ENCODE measurements around the gene NKX1-2. TPM values are rescaled to one million over a fixed set of nuclear protein-coding genes. Genes with fewer than 3 reads are reported as not detected.

NKX1-2 gene
- total and polyA plus RNA-seq, 2 experiments from 2014 or later, result 9.8 to 39.4 TPM

- no peaks in the 10 kb centered on the region for H3K27me3 ChIP-seq (ENCODE audit: insufficient read depth)
- H4K20me1 ChIP-seq (replicated peaks; ENCODE audit: insufficient read depth), result no peaks in the 10 kb centered on the region; the same call in 1 of the 2 replicates
- Mint-ChIP-seq H3K4me3 (no peak overlapping the region), H3K27me3 (ENCODE audit: insufficient read depth, low read depth, poor library complexity) (peaks cover 5% of the 10 kb centered on the region), H3K9me3 (no peaks in the 10 kb centered on the region), H3K27ac (no peak overlapping the region), H3K36me3 (ENCODE audit: low read depth) (no peaks in the 10 kb centered on the region), H3K4me1 (peaks cover 14% of the 10 kb centered on the region)
- peak overlapping the region; percentile 38; the same call in 1 of the 2 replicates for H2AFZ ChIP-seq
- H3K27ac ChIP-seq (ENCODE audit: low read depth), result no peak overlapping the region
- H3K79me2 ChIP-seq (replicated peaks; ENCODE audit: insufficient read depth), result no peaks in the 10 kb centered on the region
- H3K9me2 ChIP-seq (ENCODE audit: insufficient read depth), result no peaks in the 10 kb centered on the region
- no peak for TF ChIP-seq JUNB (IDR thresholded peaks at IDR 0.05; ENCODE audit: unreplicated experiment)
- TF ChIP-seq POLR2AphosphoS5 (IDR thresholded peaks at IDR 0.05; ENCODE audit: low read depth), result no peak
- TF ChIP-seq ETS1 (IDR thresholded peaks at IDR 0.05), result no peak
- TF ChIP-seq STAT1 (IDR thresholded peaks at IDR 0.05; ENCODE audit: unreplicated experiment), result no peak
- TF ChIP-seq, protein P1, sequence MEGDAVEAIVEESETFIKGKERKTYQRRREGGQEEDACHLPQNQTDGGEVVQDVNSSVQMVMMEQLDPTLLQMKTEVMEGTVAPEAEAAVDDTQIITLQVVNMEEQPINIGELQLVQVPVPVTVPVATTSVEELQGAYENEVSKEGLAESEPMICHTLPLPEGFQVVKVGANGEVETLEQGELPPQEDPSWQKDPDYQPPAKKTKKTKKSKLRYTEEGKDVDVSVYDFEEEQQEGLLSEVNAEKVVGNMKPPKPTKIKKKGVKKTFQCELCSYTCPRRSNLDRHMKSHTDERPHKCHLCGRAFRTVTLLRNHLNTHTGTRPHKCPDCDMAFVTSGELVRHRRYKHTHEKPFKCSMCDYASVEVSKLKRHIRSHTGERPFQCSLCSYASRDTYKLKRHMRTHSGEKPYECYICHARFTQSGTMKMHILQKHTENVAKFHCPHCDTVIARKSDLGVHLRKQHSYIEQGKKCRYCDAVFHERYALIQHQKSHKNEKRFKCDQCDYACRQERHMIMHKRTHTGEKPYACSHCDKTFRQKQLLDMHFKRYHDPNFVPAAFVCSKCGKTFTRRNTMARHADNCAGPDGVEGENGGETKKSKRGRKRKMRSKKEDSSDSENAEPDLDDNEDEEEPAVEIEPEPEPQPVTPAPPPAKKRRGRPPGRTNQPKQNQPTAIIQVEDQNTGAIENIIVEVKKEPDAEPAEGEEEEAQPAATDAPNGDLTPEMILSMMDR (conservative IDR thresholded peaks at IDR 0.05; ENCODE audit: low read depth in 2 of 2), result no peak
- no peak for TF ChIP-seq NANOG (IDR thresholded peaks at IDR 0.05; ENCODE audit: borderline replicate concordance)
- TF ChIP-seq ZNF114 (CRISPR knock-in tag; IDR thresholded peaks at IDR 0.05), result no peak
- TF ChIP-seq CREB1 (CRISPR knock-in tag; IDR thresholded peaks at IDR 0.05; ENCODE audit: low read depth), result no peak
- no peak for TF ChIP-seq EZH2phosphoT487 (IDR thresholded peaks at IDR 0.05; ENCODE audit: unreplicated experiment)
- TF ChIP-seq, protein P2, sequence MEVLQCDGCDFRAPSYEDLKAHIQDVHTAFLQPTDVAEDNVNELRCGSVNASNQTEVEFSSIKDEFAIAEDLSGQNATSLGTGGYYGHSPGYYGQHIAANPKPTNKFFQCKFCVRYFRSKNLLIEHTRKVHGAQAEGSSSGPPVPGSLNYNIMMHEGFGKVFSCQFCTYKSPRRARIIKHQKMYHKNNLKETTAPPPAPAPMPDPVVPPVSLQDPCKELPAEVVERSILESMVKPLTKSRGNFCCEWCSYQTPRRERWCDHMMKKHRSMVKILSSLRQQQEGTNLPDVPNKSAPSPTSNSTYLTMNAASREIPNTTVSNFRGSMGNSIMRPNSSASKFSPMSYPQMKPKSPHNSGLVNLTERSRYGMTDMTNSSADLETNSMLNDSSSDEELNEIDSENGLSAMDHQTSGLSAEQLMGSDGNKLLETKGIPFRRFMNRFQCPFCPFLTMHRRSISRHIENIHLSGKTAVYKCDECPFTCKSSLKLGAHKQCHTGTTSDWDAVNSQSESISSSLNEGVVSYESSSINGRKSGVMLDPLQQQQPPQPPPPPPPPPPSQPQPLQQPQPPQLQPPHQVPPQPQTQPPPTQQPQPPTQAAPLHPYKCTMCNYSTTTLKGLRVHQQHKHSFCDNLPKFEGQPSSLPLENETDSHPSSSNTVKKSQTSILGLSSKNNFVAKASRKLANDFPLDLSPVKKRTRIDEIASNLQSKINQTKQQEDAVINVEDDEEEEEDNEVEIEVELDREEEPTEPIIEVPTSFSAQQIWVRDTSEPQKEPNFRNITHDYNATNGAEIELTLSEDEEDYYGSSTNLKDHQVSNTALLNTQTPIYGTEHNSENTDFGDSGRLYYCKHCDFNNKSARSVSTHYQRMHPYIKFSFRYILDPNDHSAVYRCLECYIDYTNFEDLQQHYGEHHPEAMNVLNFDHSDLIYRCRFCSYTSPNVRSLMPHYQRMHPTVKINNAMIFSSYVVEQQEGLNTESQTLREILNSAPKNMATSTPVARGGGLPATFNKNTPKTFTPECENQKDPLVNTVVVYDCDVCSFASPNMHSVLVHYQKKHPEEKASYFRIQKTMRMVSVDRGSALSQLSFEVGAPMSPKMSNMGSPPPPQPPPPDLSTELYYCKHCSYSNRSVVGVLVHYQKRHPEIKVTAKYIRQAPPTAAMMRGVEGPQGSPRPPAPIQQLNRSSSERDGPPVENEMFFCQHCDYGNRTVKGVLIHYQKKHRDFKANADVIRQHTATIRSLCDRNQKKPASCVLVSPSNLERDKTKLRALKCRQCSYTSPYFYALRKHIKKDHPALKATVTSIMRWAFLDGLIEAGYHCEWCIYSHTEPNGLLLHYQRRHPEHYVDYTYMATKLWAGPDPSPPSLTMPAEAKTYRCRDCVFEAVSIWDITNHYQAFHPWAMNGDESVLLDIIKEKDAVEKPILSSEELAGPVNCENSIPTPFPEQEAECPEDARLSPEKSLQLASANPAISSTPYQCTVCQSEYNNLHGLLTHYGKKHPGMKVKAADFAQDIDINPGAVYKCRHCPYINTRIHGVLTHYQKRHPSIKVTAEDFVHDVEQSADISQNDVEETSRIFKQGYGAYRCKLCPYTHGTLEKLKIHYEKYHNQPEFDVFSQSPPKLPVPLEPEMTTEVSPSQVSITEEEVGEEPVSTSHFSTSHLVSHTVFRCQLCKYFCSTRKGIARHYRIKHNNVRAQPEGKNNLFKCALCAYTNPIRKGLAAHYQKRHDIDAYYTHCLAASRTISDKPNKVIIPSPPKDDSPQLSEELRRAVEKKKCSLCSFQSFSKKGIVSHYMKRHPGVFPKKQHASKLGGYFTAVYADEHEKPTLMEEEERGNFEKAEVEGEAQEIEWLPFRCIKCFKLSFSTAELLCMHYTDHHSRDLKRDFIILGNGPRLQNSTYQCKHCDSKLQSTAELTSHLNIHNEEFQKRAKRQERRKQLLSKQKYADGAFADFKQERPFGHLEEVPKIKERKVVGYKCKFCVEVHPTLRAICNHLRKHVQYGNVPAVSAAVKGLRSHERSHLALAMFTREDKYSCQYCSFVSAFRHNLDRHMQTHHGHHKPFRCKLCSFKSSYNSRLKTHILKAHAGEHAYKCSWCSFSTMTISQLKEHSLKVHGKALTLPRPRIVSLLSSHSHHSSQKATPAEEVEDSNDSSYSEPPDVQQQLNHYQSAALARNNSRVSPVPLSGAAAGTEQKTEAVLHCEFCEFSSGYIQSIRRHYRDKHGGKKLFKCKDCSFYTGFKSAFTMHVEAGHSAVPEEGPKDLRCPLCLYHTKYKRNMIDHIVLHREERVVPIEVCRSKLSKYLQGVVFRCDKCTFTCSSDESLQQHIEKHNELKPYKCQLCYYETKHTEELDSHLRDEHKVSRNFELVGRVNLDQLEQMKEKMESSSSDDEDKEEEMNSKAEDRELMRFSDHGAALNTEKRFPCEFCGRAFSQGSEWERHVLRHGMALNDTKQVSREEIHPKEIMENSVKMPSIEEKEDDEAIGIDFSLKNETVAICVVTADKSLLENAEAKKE (CRISPR knock-in tag; IDR thresholded peaks at IDR 0.05), result no peak
- no peaks in the 10 kb centered on the region for H3K36me3 ChIP-seq (ENCODE audit: insufficient read depth)
- H3F3A ChIP-seq (replicated peaks; ENCODE audit: low read depth), result no peaks in the 10 kb centered on the region
- H3K4me2 ChIP-seq, result no peak overlapping the region
- H3K4me3 ChIP-seq, result no peak overlapping the region
- no peak for DNase-seq (ENCODE audit: low spot score)
- H3K4me1 ChIP-seq (ENCODE audit: insufficient read depth), result peaks cover 10% of the 10 kb centered on the region; the same call in 1 of the 2 replicates
- no peak; the same call in 2 of the 3 replicates for ATAC-seq
Observed at GRCh38 chr10:124429576-124429975, 20.3 kb downstream of the NKX1-2 start.

All from GM23338 (cell line).